Progenitor cell of endocrine pancreas (in vitro differentiated cells): ENCODE measurements around the gene TEX2. TPM values are rescaled to one million over a fixed set of nuclear protein-coding genes. Genes with fewer than 3 reads are reported as not detected.
"Not testable (repeated sequence)": the region's sequence is repeated elsewhere in the genome, so short reads cannot be mapped to it uniquely, and the experiment has no call there.

Experiments used
- DNase-seq: peaks from one replicate; pipeline ENCODE4 v3.0.0; 2021; ENCODE audit warnings: low spot score; ENCODE audit not compliant: unreplicated experiment
- H3K27ac Mint-ChIP-seq: 2 replicates; pipeline ENCODE4 v1.8.0; 2021; ENCODE audit warnings: mild to moderate bottlenecking, moderate library complexity, mixed read lengths
- H3K27me3 Mint-ChIP-seq: 2 replicates; pipeline ENCODE4 v1.8.0; 2021; ENCODE audit warnings: mixed read lengths
- H3K36me3 Mint-ChIP-seq: 2 replicates; pipeline ENCODE4 v1.8.0; 2022; ENCODE audit warnings: mixed read lengths; ENCODE audit not compliant: insufficient read depth
- H3K4me1 Mint-ChIP-seq: 2 replicates; pipeline ENCODE4 v1.8.0; 2021; ENCODE audit warnings: low read depth, mixed read lengths
- H3K4me3 Mint-ChIP-seq: 2 replicates; pipeline ENCODE4 v1.8.0; 2021; ENCODE audit warnings: low read depth, mild to moderate bottlenecking, moderate library complexity, mixed read lengths
- H3K9me3 Mint-ChIP-seq: 2 replicates; pipeline ENCODE4 v1.8.0; 2021; ENCODE audit warnings: low read depth, mixed read lengths
- total RNA-seq: library from RNA; stranded (reverse); gene quantifications from 2 replicates; pipeline ENCODE4 v1.2.1, GENCODE V29; 2021
- TF ChIP-seq, protein P1 (sequence below): fragments of 200-600 bp; sonication (generic); IDR thresholded peaks from one replicate; pipeline ENCODE4 v1.5.0; 2021; ENCODE audit warnings: antibody characterized with exemption, mild to moderate bottlenecking; ENCODE audit not compliant: unreplicated experiment

The TEX2 gene
- total RNA-seq, 1 donor from 2014 or later, result 30.2 TPM

DNA sequence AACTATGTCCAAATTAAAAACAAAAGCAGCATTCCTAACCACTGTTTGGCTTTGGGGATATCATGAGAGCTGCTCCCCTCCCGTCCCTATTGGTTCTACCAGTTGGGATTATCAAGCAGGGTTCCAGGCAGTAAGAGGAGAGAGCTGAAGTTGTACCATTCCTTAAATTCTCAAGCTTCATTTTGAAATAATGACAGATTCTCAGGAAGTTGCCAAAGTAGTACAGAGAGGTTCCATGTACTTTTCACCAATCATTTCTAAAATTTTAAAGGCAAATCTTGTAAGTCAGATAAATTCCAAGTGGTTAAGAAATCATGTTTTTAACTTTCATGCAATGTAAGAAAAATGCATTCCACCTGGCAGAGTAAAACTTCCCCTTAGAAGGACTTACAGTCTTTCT, 36.9 kb downstream of the TEX2 start:
- Mint-ChIP-seq H3K4me1 (peaks cover 28% of the 10 kb centered on the region), H3K27ac (no peak overlapping the region), H3K4me3 (no peak overlapping the region), H3K9me3 (no peaks in the 10 kb centered on the region), H3K36me3 (no peaks in the 10 kb centered on the region), H3K27me3 (no peaks in the 10 kb centered on the region)
- no peak for DNase-seq
- TF ChIP-seq, protein P1, sequence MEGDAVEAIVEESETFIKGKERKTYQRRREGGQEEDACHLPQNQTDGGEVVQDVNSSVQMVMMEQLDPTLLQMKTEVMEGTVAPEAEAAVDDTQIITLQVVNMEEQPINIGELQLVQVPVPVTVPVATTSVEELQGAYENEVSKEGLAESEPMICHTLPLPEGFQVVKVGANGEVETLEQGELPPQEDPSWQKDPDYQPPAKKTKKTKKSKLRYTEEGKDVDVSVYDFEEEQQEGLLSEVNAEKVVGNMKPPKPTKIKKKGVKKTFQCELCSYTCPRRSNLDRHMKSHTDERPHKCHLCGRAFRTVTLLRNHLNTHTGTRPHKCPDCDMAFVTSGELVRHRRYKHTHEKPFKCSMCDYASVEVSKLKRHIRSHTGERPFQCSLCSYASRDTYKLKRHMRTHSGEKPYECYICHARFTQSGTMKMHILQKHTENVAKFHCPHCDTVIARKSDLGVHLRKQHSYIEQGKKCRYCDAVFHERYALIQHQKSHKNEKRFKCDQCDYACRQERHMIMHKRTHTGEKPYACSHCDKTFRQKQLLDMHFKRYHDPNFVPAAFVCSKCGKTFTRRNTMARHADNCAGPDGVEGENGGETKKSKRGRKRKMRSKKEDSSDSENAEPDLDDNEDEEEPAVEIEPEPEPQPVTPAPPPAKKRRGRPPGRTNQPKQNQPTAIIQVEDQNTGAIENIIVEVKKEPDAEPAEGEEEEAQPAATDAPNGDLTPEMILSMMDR, result no peak

DNA sequence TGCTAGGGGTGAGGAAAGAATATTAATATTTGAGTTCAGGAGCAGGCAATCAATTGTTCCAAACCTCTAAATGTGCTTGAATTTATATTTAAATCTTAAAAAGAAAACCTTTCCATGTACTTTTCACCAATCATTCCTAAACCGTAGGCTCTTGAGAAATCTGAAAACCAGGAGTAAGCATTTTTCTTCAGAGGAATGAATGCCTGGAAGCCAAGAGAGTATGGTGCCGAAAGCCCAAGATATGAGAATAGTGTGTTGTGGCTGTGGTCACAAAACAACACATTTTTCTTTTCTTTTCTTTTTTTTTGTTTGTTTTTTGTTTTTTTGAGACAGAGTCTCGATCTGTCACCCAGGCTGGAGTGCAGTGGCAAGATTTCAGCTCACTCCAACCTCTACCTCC, 37.6 kb downstream of the TEX2 start:
- peaks cover 4% of the 10 kb centered on the region for H3K36me3 Mint-ChIP-seq
- no peak overlapping the region for H3K4me3 Mint-ChIP-seq
- TF ChIP-seq, protein P1, result no peak
- H3K4me1 Mint-ChIP-seq, result peaks cover 25% of the 10 kb centered on the region
- H3K27me3 Mint-ChIP-seq, result no peaks in the 10 kb centered on the region
- H3K9me3 Mint-ChIP-seq, result peaks cover 4% of the 10 kb centered on the region
- no peak for DNase-seq
- H3K27ac Mint-ChIP-seq, result peak overlapping the region; percentile 80

DNA sequence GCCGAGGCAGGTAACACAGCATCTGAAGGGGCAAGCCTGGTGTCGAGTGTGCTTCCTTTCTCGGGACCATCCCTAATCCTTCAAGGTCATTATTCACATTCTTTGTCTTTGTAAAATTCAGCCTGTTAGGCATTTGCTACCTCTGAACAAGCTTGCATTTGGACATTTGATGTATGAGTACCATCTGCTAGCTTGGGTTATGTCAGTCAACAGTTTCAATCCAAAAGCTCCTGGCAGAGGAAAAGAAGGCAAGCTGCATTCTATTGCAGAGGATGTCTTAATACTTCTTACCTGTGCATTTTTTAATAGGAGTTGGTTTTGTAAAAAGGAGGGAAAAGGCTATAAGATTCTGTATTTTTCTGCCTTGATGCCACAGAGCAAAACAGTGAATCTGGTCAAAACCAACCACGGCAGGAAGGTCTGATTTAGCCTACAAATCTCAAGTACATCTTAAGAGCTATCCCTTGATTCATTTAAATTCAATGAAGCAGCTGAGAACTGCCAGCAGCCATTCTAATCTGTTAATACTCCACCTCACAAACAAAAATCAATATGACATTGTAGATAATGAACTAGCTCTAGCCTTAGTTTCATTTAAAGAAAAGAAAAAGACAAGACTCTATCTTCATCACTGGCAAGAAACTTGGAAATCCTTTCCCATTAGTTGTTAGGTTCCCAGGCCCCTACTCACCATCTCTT, 39.0 kb downstream of the TEX2 start:
- TF ChIP-seq, protein P1, result no peak
- H3K4me3 Mint-ChIP-seq, result peak overlapping the region; percentile 46
- peak overlapping the region; percentile 89 for H3K27ac Mint-ChIP-seq

DNA sequence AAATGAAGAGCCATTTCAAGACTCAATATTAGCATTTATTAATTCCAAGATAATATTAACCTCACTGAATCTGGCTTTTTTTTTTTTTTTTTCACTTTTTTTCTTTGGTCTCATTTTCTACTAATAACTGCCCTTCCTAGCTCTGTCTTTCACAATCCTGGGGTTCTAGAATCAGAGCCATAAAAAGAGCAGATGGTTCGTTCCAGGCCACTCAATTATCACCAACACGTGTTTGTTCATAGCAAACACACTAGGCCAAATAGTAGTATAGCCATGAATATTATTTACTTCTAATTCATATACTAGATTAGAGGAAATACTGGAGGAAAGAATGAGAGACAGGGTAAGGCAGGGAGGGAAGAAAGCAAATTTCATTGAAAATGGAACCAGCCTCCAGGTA, 39.8 kb downstream of the TEX2 start:
- H3K4me3 Mint-ChIP-seq, result no peak overlapping the region
- peaks cover 15% of the 10 kb centered on the region for H3K9me3 Mint-ChIP-seq
- H3K36me3 Mint-ChIP-seq, result peaks cover 11% of the 10 kb centered on the region
- no peak for DNase-seq
- TF ChIP-seq, protein P1, result no peak
- no peaks in the 10 kb centered on the region for H3K27me3 Mint-ChIP-seq
- peaks cover 31% of the 10 kb centered on the region for H3K4me1 Mint-ChIP-seq
- peak overlapping the region; percentile 21 for H3K27ac Mint-ChIP-seq

More for the DNA sequence above, 39.0 kb downstream of the TEX2 start:
- peaks cover 31% of the 10 kb centered on the region for H3K4me1 Mint-ChIP-seq
- H3K27me3 Mint-ChIP-seq, result no peaks in the 10 kb centered on the region
- peaks cover 15% of the 10 kb centered on the region for H3K9me3 Mint-ChIP-seq
- no peak for DNase-seq
- peaks cover 11% of the 10 kb centered on the region for H3K36me3 Mint-ChIP-seq

DNA sequence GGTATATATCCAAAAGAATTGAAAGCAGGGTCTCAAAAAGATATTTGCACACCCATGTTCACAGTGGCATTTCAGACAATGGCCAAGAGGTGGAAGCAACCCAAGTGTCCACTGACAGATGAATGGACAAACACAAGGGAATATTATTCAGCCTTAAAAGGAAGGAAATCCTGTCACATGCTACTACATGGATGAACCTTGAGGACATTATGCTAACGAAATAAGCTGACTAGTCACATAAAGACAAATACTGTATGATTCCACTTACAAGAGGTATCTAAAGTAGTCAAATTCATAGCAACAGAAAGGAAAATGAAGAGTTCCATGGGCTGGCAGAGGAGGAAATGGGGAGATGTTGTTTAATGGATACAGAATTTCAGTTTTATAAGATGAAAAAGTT, 41.4 kb downstream of the TEX2 start:
- DNase-seq, result no peak
- TF ChIP-seq, protein P1, result no peak
- H3K4me3 Mint-ChIP-seq, result no peak overlapping the region

DNA sequence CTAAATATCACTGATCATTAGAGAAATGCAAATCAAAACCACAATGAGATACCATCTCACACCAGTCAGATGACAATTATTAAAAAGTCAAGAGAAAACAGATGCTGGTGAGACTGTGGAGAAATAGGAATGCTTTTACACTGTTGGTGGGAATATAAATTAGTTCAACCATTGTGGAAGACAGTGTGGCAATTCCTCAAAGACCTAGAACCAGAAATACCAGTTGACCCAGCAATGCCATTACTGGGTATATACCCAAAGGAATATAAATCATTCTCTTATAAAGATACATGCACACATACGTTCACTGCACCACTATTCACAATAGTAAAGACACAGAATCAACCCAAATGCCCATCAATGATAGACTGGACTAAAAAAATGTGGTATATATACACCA, 42.5 kb downstream of the TEX2 start:
- Mint-ChIP-seq H3K36me3 (peaks cover 13% of the 10 kb centered on the region), H3K9me3 (peaks cover 15% of the 10 kb centered on the region), H3K4me1 (peaks cover 55% of the 10 kb centered on the region)
- DNase-seq, H3K27ac Mint-ChIP-seq, H3K4me3 Mint-ChIP-seq, H3K27me3 Mint-ChIP-seq: not testable (repeated sequence)

More for the DNA sequence above, 41.4 kb downstream of the TEX2 start:
- Mint-ChIP-seq H3K27ac (no peak overlapping the region), H3K27me3 (no peaks in the 10 kb centered on the region), H3K4me1 (peaks cover 44% of the 10 kb centered on the region), H3K9me3 (peaks cover 15% of the 10 kb centered on the region), H3K36me3 (peaks cover 13% of the 10 kb centered on the region)
